GM06990 (cell line): ENCODE data around the gene ADAMTS12.

ENCODE experiments used
- DNase-seq: peaks from one replicate; pipeline ENCODE4 v3.0.0-alpha.2; 2011; ENCODE audit not compliant: insufficient read length; ENCODE audit errors: extremely low read depth
- H3K27me3 ChIP-seq: replicated peaks from 2 replicates; pipeline ENCODE4 v1.6.0; 2011; ENCODE audit warnings: low read length; ENCODE audit not compliant: control insufficient read depth, insufficient read depth
- H3K36me3 ChIP-seq: 2 replicates; pipeline ENCODE4 v1.5.1; 2011; ENCODE audit warnings: low read length; ENCODE audit not compliant: control insufficient read depth, insufficient read depth
- H3K4me3 ChIP-seq: replicated peaks from 2 replicates; pipeline ENCODE4 v1.5.1; 2011; ENCODE audit warnings: low read depth, mild to moderate bottlenecking, control low read depth, low read length
- TF ChIP-seq, protein P1 (sequence below): IDR thresholded peaks from 2 replicates; pipeline ENCODE4 v1.5.1; 2011; ENCODE audit warnings: low read length, control low read depth, mild to moderate bottlenecking, inconsistent platforms; ENCODE audit not compliant: insufficient read depth, poor library complexity, severe bottlenecking

ADAMTS12 gene

GRCh38 chr5:33477816-33478215, 414.0 kb downstream of the ADAMTS12 start:
- H3K36me3 ChIP-seq = peaks cover 5% of the 10 kb centered on the region
- TF ChIP-seq, protein P1, sequence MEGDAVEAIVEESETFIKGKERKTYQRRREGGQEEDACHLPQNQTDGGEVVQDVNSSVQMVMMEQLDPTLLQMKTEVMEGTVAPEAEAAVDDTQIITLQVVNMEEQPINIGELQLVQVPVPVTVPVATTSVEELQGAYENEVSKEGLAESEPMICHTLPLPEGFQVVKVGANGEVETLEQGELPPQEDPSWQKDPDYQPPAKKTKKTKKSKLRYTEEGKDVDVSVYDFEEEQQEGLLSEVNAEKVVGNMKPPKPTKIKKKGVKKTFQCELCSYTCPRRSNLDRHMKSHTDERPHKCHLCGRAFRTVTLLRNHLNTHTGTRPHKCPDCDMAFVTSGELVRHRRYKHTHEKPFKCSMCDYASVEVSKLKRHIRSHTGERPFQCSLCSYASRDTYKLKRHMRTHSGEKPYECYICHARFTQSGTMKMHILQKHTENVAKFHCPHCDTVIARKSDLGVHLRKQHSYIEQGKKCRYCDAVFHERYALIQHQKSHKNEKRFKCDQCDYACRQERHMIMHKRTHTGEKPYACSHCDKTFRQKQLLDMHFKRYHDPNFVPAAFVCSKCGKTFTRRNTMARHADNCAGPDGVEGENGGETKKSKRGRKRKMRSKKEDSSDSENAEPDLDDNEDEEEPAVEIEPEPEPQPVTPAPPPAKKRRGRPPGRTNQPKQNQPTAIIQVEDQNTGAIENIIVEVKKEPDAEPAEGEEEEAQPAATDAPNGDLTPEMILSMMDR = no peak
- no peak for DNase-seq
- no peak overlapping the region for H3K4me3 ChIP-seq
- no peaks in the 10 kb centered on the region for H3K27me3 ChIP-seq

- no peak overlapping the region for H3K4me3 ChIP-seq
- no peak for DNase-seq
Observed at GRCh38 chr5:33476992-33477391, 414.8 kb downstream of the ADAMTS12 start.

GRCh38 chr5:33475706-33476105, 416.1 kb downstream of the ADAMTS12 start:
- DNase-seq = no peak
- Histone ChIP-seq H3K27me3 (no peaks in the 10 kb centered on the region), H3K4me3 (no peak overlapping the region), H3K36me3 (peaks cover 6% of the 10 kb centered on the region)
- TF ChIP-seq, protein P1 = no peak

More at GRCh38 chr5:33476992-33477391, 414.8 kb downstream of the ADAMTS12 start:
- Histone ChIP-seq H3K27me3 (no peaks in the 10 kb centered on the region), H3K36me3 (peaks cover 5% of the 10 kb centered on the region)
- TF ChIP-seq, protein P1 = no peak

DNA sequence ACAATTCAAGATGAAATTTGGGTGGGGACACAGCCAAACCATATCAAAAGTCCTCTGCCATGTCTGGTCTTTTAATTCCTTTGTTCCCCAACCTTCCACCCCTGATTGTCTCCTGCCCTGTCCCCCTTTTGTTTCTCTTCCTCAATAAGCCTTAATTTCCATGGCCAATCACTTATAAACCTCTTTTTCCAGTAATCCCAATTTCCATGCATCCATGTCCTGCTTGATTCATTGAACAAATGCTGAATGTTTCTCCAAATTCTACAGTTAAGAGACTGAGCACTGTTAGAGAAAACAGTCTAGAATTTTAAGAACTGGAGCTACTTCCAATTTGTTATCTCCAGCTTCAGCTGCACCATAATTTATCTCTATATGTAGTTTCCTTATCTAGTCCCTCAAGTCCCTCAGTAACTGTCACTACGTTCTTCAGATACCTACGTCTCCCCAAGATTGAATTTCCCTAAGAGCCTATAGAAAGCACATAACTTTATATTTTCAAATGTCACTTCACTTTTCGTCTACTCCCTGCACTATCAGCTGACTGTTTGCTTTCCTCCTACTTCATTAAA, 416.8 kb downstream of the ADAMTS12 start:
- H3K36me3 ChIP-seq = peaks cover 11% of the 10 kb centered on the region
- no peak overlapping the region for H3K4me3 ChIP-seq
- H3K27me3 ChIP-seq = no peaks in the 10 kb centered on the region
- no peak for DNase-seq
- TF ChIP-seq, protein P1 = no peak

GRCh38 chr5:33474004-33474403, 417.8 kb downstream of the ADAMTS12 start:
- peaks cover 15% of the 10 kb centered on the region for H3K36me3 ChIP-seq
- DNase-seq = no peak

More at GRCh38 chr5:33474004-33474403, 417.8 kb downstream of the ADAMTS12 start:
- Histone ChIP-seq H3K4me3 (no peak overlapping the region), H3K27me3 (no peaks in the 10 kb centered on the region)
- TF ChIP-seq, protein P1 = no peak
